ENCODE measurements around the gene RBP7. TPM values are rescaled to one million over a fixed set of nuclear protein-coding genes. Genes with fewer than 3 reads are reported as not detected.

The RBP7 gene
- total RNA-seq, 4 donors from 2014 or later, result 96.8 to 404 (median 290) TPM

DNA sequence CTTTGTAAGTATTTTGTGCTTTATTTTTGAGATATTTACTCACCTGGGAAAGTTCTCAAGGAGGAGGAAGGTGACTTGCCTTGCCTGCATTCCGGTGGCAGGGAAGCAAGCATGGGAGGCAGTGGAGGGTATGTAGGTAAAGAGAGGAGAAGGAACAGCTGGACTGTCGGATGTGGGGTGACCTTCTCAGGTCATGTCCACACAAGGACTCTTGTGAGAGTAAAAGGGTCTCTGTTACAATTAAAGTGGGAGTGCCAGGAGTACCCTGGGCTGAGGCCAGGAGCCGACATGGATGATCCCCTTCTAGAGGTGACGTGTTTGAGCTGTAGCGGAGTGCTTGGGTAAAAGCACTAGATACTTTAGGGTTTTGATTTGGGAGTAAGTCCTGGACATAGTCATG is 60.8 kb downstream of the RBP7 start:
- ATAC-seq (ENCODE audit: low FRiP score), result no peak
- TF ChIP-seq, protein P1, sequence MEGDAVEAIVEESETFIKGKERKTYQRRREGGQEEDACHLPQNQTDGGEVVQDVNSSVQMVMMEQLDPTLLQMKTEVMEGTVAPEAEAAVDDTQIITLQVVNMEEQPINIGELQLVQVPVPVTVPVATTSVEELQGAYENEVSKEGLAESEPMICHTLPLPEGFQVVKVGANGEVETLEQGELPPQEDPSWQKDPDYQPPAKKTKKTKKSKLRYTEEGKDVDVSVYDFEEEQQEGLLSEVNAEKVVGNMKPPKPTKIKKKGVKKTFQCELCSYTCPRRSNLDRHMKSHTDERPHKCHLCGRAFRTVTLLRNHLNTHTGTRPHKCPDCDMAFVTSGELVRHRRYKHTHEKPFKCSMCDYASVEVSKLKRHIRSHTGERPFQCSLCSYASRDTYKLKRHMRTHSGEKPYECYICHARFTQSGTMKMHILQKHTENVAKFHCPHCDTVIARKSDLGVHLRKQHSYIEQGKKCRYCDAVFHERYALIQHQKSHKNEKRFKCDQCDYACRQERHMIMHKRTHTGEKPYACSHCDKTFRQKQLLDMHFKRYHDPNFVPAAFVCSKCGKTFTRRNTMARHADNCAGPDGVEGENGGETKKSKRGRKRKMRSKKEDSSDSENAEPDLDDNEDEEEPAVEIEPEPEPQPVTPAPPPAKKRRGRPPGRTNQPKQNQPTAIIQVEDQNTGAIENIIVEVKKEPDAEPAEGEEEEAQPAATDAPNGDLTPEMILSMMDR (IDR thresholded peaks at IDR 0.05), result no peak
- DNase-seq (ENCODE audit: low spot score), result no peak

DNA sequence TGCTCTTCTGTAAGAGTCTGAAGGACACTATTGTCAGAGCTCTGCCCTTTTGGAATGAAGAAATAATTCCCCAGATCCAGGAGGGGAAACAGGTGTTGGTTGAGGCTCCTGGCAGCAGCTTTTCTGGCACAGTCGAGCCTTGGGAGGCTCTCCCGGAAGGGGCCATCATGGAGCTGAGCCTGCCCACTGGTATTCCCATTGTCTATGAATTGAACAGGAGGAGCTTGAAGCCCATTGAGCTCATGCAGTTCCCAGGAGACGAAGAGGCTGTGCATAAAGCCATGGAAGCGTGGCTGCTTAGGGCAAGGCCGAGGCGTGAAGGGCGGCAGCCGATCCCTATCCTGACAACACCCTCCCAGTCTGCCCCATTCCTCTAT is 62.3 kb downstream of the RBP7 start:
- no peak for DNase-seq (ENCODE audit: low spot score)
- no peak for ATAC-seq (ENCODE audit: low FRiP score)
- TF ChIP-seq, protein P1 (IDR thresholded peaks at IDR 0.05), result no peak

DNA sequence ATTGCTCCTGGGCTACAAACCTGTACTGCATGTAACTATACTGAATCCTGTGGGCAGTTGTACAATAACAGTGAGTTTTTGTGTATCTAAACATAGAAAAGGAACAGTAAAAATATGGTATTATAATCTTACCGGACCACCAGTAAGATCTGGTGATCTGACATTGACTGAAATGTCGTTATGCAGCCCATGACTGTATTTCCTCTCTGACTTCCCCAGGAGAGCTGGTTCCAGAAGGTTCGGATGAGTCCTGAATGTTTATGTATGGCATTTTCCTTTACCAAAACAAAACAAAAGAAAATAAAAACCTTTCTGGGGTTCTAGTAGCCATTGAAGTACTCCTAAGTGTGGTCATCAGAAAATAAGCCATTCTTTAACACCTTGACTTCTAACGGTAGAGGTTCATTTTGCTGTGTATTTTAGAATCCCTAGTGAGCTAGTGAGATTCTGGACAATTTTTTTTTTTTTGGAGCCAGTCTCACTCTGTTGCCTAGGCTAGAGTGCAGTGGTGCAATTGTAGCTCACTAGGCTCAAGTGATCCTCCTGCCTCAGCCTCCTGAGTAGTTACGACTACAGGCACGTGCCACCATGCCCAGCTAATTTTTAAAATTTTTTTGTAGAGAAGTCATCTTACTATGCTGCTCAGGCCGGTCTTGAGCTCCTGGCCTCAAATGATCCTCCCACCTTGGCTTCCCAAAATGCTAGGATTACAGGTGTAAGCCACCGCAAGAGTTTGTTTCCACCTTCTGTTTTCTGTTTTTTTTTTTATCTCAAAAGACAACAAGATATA is 63.5 kb downstream of the RBP7 start:
- no peak for ATAC-seq (ENCODE audit: low FRiP score)
- no peak for DNase-seq (ENCODE audit: low spot score)
- TF ChIP-seq, protein P1 (IDR thresholded peaks at IDR 0.05), result no peak

DNA sequence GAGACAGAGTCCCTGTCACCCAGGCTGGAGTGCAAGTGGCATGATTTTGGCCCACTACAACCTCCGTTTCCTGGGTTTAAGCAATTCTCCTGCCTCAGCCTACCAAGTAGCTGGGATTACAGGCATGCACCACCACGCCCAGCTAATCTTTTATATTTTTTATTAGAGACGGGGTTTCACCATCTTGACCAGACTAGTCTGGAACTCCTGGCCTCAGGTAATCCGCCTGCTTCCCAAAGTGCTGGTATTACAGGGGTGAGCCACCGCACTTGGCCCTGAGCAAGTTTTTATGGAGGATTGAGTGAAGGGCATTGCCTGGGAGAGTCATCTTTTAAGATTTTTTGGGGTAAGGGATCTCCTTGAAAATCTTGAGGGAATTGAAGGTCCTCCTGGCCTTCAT is 64.2 kb downstream of the RBP7 start:
- DNase-seq (ENCODE audit: low spot score) (no peak), ATAC-seq (ENCODE audit: low FRiP score) (no peak)
- TF ChIP-seq, protein P1 (IDR thresholded peaks at IDR 0.05), result no peak

DNA sequence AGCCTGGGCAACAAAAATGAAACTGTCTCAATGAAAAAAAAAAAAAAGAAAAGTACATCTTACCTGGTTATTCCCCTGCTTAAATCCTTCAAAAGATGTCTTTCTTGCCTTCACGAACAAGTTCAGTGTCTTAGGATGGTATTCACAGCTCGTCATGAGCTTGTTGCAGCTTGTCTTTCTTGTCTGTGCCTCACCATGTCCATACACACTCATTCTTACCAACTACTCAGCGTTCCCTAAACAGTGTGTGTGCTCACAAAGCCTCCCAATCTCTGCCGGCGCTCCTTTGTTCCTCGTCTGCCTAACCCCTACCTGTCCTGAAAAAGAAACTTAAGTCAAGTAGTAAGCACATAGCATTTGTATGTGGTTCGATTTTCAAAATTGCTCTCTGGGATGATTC is 66.8 kb downstream of the RBP7 start:
- TF ChIP-seq, protein P1 (IDR thresholded peaks at IDR 0.05), result no peak
- DNase-seq (ENCODE audit: low spot score) (no peak), ATAC-seq (ENCODE audit: low FRiP score) (no peak)

DNA sequence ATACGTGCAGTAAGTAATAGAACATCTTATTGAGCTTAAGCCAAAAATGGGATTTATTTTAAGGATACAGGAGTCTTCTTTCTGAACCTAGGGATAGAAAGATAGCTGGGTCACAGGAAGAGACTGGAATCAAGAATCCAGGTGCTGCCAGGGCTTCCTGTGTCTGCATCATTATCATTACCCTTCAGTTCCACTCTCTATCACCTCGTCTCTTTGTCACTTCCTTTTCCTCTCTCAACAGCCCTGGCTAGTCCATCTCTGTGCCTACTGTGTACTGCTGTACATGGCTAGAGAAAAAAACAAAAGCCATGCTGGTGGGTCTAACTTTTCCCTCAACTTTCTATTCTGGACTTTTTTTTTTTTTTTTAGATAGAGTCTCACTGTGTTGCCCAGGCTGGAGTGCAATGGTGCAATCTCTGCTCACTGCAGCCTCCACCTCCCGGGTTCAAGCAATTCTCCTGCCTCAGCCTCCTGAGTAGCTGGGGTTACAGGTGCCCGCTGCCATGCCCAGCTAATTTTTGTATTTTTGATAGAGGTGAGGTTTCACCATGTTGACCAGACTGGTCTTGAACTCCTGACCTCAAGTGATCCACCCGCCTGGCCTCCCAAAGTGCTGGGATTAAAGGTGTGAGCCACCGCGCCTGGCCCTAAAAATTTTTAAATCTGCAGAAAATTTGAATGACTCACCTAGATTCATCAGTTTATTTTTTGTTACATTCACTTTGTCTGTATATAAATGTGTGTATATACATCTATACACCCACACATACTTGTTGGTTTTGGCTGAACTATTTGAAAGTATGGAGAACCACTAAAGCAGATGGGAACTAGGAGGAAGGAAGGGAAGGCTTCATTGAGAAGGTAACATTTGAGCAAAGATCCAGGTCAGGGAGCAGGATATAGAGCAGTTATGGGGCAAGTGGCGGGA is 67.7 kb downstream of the RBP7 start:
- ATAC-seq (ENCODE audit: low FRiP score), result no peak
- DNase-seq (ENCODE audit: low spot score), result no peak
- TF ChIP-seq, protein P1 (IDR thresholded peaks at IDR 0.05), result no peak

Measured in omental fat pad (tissue), 4 donors.